ENCODE results near the gene PROC. TPM values are rescaled to one million over a fixed set of nuclear protein-coding genes. Genes with fewer than 3 reads are reported as not detected.

PROC gene
- total RNA-seq, 2 experiments from 2014 or later, result 0.41 to 0.59 TPM

GRCh38 chr2:127429291-127429690 is 11.1 kb downstream of the PROC start:
- DNase-seq (ENCODE audit: low spot score), result no peak
- H3K4me3 ChIP-seq (ENCODE audit: low read depth, low read length, poor library complexity, severe bottlenecking), result no peak overlapping the region
- H2AFZ ChIP-seq (ENCODE audit: low read length), result no peak overlapping the region
- TF ChIP-seq, protein P1, sequence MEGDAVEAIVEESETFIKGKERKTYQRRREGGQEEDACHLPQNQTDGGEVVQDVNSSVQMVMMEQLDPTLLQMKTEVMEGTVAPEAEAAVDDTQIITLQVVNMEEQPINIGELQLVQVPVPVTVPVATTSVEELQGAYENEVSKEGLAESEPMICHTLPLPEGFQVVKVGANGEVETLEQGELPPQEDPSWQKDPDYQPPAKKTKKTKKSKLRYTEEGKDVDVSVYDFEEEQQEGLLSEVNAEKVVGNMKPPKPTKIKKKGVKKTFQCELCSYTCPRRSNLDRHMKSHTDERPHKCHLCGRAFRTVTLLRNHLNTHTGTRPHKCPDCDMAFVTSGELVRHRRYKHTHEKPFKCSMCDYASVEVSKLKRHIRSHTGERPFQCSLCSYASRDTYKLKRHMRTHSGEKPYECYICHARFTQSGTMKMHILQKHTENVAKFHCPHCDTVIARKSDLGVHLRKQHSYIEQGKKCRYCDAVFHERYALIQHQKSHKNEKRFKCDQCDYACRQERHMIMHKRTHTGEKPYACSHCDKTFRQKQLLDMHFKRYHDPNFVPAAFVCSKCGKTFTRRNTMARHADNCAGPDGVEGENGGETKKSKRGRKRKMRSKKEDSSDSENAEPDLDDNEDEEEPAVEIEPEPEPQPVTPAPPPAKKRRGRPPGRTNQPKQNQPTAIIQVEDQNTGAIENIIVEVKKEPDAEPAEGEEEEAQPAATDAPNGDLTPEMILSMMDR (conservative IDR thresholded peaks at IDR 0.05; ENCODE audit: low read length), result no peak
- TF ChIP-seq EZH2phosphoT487 (IDR thresholded peaks at IDR 0.05; ENCODE audit: borderline replicate concordance, low read depth, low read length), result no peak
- no peaks in the 10 kb centered on the region for H3K9me2 ChIP-seq (ENCODE audit: insufficient read depth, low read length)
- intact Hi-C loops (cut with micrococcal nuclease; ENCODE audit: unreplicated experiment), result no loop called here
- H3K36me3 ChIP-seq (ENCODE audit: insufficient read depth, low read length), result no peaks in the 10 kb centered on the region
- H3K4me2 ChIP-seq (ENCODE audit: low read length), result no peak overlapping the region
- no peak overlapping the region for H3K27ac ChIP-seq (ENCODE audit: low read depth, low read length, poor library complexity, severe bottlenecking)
- POLR2A ChIA-PET, result interaction anchor here (0.5 to 0.8 kb wide), 2 partner anchors 16 to 21 kb away, joined by 3 read pairs; no protein-coding TSS in a partner anchor
- H4K20me1 ChIP-seq (ENCODE audit: insufficient read depth, low read length), result no peaks in the 10 kb centered on the region
- no peaks in the 10 kb centered on the region for H3K79me2 ChIP-seq (ENCODE audit: insufficient read depth, low read depth, low read length)
- no peaks in the 10 kb centered on the region for H3K4me1 ChIP-seq (ENCODE audit: insufficient read depth, low read length, poor library complexity, severe bottlenecking)
- H3K9me3 ChIP-seq (ENCODE audit: low read length), result no peaks in the 10 kb centered on the region
- BruUV-seq (replicated peaks), result no TSS peak
- CTCF ChIA-PET (ENCODE audit: unreplicated experiment), result no interaction called here

DNA sequence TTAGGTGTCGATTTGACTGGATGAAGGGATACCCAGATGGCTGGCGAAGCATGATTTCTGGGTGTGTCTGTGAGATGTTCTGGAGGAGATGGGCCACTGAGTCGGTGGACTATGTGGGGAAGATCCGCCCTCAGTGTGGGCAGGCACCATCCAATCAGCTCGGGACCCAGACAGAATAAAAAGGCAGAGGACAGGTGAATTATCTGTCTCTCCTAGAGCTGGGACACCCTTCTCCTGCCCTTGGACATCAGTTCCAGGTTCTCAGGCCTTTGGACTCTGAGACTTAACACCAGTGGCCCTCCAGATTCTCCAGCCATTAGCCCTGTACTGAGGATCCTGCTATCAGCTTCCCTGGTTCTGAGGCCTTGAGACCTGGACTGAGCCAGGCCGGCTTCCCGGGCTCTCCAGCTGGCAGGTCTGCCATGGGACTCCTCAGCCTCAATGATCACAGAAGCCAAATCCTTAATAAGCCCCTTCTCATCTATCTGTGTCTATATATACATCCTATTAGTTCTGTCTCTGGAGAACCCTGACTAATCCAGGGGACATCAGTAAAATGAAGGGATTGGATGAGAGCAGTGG is 11.7 kb downstream of the PROC start:
- no peak overlapping the region for H3K4me2 ChIP-seq (ENCODE audit: low read length)
- DNase-seq (ENCODE audit: low spot score), result no peak
- BruUV-seq (replicated peaks), result no TSS peak
- no peaks in the 10 kb centered on the region for H3K36me3 ChIP-seq (ENCODE audit: insufficient read depth, low read length)
- intact Hi-C loops (cut with micrococcal nuclease; ENCODE audit: unreplicated experiment), result no loop called here
- no peaks in the 10 kb centered on the region for H3K9me3 ChIP-seq (ENCODE audit: low read length)
- no peak overlapping the region for H3K27ac ChIP-seq (ENCODE audit: low read depth, low read length, poor library complexity, severe bottlenecking)
- CTCF ChIA-PET (ENCODE audit: unreplicated experiment), result no interaction called here
- no peak overlapping the region for H2AFZ ChIP-seq (ENCODE audit: low read length)
- no peak for TF ChIP-seq EZH2phosphoT487 (IDR thresholded peaks at IDR 0.05; ENCODE audit: borderline replicate concordance, low read depth, low read length)
- TF ChIP-seq, protein P1 (conservative IDR thresholded peaks at IDR 0.05; ENCODE audit: low read length), result no peak
- no peaks in the 10 kb centered on the region for H3K9me2 ChIP-seq (ENCODE audit: insufficient read depth, low read length)
- H3K4me3 ChIP-seq (ENCODE audit: low read depth, low read length, poor library complexity, severe bottlenecking), result no peak overlapping the region
- POLR2A ChIA-PET, result interaction anchor here (0.6 to 0.8 kb wide), 2 partner anchors 21 to 268 kb away, joined by 3 to 5 read pairs; no protein-coding TSS in a partner anchor
- H3K4me1 ChIP-seq (ENCODE audit: insufficient read depth, low read length, poor library complexity, severe bottlenecking), result no peaks in the 10 kb centered on the region
- H4K20me1 ChIP-seq (ENCODE audit: insufficient read depth, low read length), result no peaks in the 10 kb centered on the region
- no peaks in the 10 kb centered on the region for H3K79me2 ChIP-seq (ENCODE audit: insufficient read depth, low read depth, low read length)

DNA sequence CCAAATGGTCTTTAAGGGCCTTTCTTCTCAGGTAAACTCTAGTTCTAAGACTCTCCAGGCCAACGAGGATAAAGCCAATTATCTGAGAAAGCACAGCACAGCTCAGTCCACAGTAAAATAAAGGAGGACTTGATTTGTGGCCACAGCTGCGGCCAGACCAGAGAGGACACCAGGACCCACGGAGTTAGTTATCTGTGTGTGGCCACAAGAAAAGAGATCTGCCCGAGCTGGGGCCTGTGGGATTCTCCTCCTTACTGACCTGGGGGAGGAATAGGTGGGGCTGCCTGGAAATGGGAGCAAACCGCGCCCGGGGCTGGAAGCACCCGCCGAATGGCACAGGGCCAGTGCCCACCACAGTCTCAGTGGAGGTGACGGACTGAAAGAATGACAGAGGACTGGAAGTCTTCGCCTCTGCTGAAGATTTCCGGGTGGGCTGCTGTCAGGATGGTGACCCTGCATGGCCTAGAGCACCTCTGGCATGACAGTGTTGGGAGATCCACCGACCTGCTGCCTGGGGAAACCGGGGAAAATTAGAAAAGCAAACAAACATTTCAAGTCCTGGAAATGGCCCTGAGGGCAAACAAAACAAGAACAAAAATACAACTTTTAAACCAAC is 13.3 kb downstream of the PROC start:
- TF ChIP-seq, protein P1 (conservative IDR thresholded peaks at IDR 0.05; ENCODE audit: low read length), result no peak
- no peak for TF ChIP-seq EZH2phosphoT487 (IDR thresholded peaks at IDR 0.05; ENCODE audit: borderline replicate concordance, low read depth, low read length)
- Histone ChIP-seq H3K9me2 (ENCODE audit: insufficient read depth, low read length) (no peaks in the 10 kb centered on the region), H3K4me1 (ENCODE audit: insufficient read depth, low read length, poor library complexity, severe bottlenecking) (no peaks in the 10 kb centered on the region), H3K36me3 (ENCODE audit: insufficient read depth, low read length) (no peaks in the 10 kb centered on the region), H3K4me2 (ENCODE audit: low read length) (no peak overlapping the region), H3K27ac (ENCODE audit: low read depth, low read length, poor library complexity, severe bottlenecking) (no peak overlapping the region), H4K20me1 (ENCODE audit: insufficient read depth, low read length) (no peaks in the 10 kb centered on the region), H3K79me2 (ENCODE audit: insufficient read depth, low read depth, low read length) (no peaks in the 10 kb centered on the region), H2AFZ (ENCODE audit: low read length) (no peak overlapping the region), H3K9me3 (ENCODE audit: low read length) (no peaks in the 10 kb centered on the region), H3K4me3 (ENCODE audit: low read depth, low read length, poor library complexity, severe bottlenecking) (no peak overlapping the region)
- no peak for DNase-seq (ENCODE audit: low spot score)
- intact Hi-C loops (cut with micrococcal nuclease; ENCODE audit: unreplicated experiment), result no loop called here
- BruUV-seq (replicated peaks), result no TSS peak
- POLR2A ChIA-PET, result interaction anchor here (0.6 kb wide), 1 partner anchor 12 kb away, joined by 3 read pairs; no protein-coding TSS in a partner anchor
- CTCF ChIA-PET (ENCODE audit: unreplicated experiment), result no interaction called here
